SK-N-SH (cell line): Measurements from ENCODE around the gene GTF2I. TPM values are rescaled to one million over a fixed set of nuclear protein-coding genes. Genes with fewer than 3 reads are reported as not detected.

ENCODE experiments used
- CTCF ChIA-PET: fragments of 300-600, 350-600 bp; formaldehyde crosslinking; extraction: SDS; loops from one replicate; lab custom pipeline; 2021; lab: Yijun Ruan, JAX
- POLR2A ChIA-PET: fragments of 350-600 bp; sonication (Branson Sonifier 250); formaldehyde crosslinking; extraction: SDS; loops from one replicate; lab custom pipeline; 2020; ENCODE audit warnings: antibody characterized with exemption, inconsistent platforms; lab: Yijun Ruan, JAX
- DNase-seq: peaks from one replicate; pipeline ENCODE4 v3.0.0; 2012
- H2AFZ ChIP-seq: fragments of 200-600 bp; sonication (generic); 2 replicates; pipeline ENCODE4 v1.8.1; 2016; ENCODE audit warnings: antibody characterized with exemption, mild to moderate bottlenecking, low read depth
- H3F3A ChIP-seq: fragments of 200-600 bp; sonication (generic); replicated peaks from 2 replicates; pipeline ENCODE3; 2016; ENCODE audit warnings: antibody characterized with exemption, mild to moderate bottlenecking; ENCODE audit not compliant: insufficient read depth
- H3K27ac ChIP-seq, 2 experiments: fragments of 200-500 bp in 1 of 2; fragments of 200-600 bp in 1 of 2; sonication (Bioruptor generic) in 1 of 2; sonication (generic), shearing (Covaris generic) in 1 of 2; 2 replicates each; pipeline versions ENCODE4 v1.5.1 to v1.6.1; 2014 to 2016; ENCODE audit warnings: low read depth in 2 of 2, inconsistent platforms in 1 of 2, low read length in 1 of 2, mild to moderate bottlenecking in 1 of 2, mixed read lengths in 1 of 2
- H3K27me3 ChIP-seq: fragments of 200-600 bp; sonication (generic), shearing (Covaris generic); 2 replicates; pipeline ENCODE4 v1.6.1; 2016; ENCODE audit warnings: mixed run types; ENCODE audit not compliant: insufficient read depth
- H3K36me3 ChIP-seq, 2 experiments: fragments of 200-500 bp in 1 of 2; fragments of 200-600 bp in 1 of 2; sonication (Bioruptor generic) in 1 of 2; sonication (generic) in 1 of 2; replicated peaks in 1 of 2; 2 replicates each; pipeline versions ENCODE3 to v1.5.1; 2014 to 2016; ENCODE audit warnings: low read length in 1 of 2, mild to moderate bottlenecking in 1 of 2; ENCODE audit not compliant: insufficient read depth in 2 of 2, control insufficient read depth in 1 of 2
- H3K4me1 ChIP-seq, 2 experiments: fragments of 200-500 bp in 1 of 2; fragments of 200-600 bp in 1 of 2; sonication (Bioruptor generic) in 1 of 2; sonication (generic), shearing (Covaris generic) in 1 of 2; 2 replicates each; pipeline versions ENCODE4 v1.5.1 to v1.6.1; 2014 to 2016; ENCODE audit warnings: low read depth in 1 of 2, low read length in 1 of 2, mixed run types in 1 of 2; ENCODE audit not compliant: insufficient read depth in 2 of 2, control insufficient read depth in 1 of 2
- H3K4me2 ChIP-seq: fragments of 200-600 bp; sonication (generic), shearing (Covaris generic); 2 replicates; pipeline ENCODE4 v1.6.1; 2017; ENCODE audit warnings: mixed run types
- H3K4me3 ChIP-seq, 2 experiments: fragments of 200-500 bp in 1 of 2; fragments of 200-600 bp in 1 of 2; sonication (Bioruptor generic) in 1 of 2; sonication (generic), shearing (Covaris generic) in 1 of 2; 2 replicates each; pipeline versions ENCODE4 v1.5.1 to v1.8.1; 2014 to 2016; ENCODE audit warnings: low read depth in 2 of 2, inconsistent platforms in 1 of 2, low read length in 1 of 2, mild to moderate bottlenecking in 1 of 2, mixed read lengths in 1 of 2, moderate library complexity in 1 of 2
- H3K79me2 ChIP-seq: fragments of 200-600 bp; sonication (generic); 2 replicates; pipeline ENCODE4 v1.8.1; 2017; ENCODE audit warnings: mild to moderate bottlenecking; ENCODE audit not compliant: insufficient read depth
- H3K9ac ChIP-seq: fragments of 200-600 bp; sonication (generic); 2 replicates; pipeline ENCODE4 v1.6.1; 2017; ENCODE audit warnings: mixed run types
- H3K9me2 ChIP-seq: fragments of 200-600 bp; sonication (generic); 2 replicates; pipeline ENCODE4 v1.6.1; 2017; ENCODE audit warnings: mixed run types
- H3K9me3 ChIP-seq: fragments of 200-600 bp; sonication (generic); 2 replicates; pipeline ENCODE4 v1.6.1; 2017; ENCODE audit warnings: mixed run types, mild to moderate bottlenecking, moderate library complexity
- H4K20me1 ChIP-seq: fragments of 200-600 bp; sonication (generic); 2 replicates; pipeline ENCODE4 v1.6.1; 2017; ENCODE audit warnings: mild to moderate bottlenecking, mixed run types; ENCODE audit not compliant: insufficient read depth
- EZH2phosphoT487 ChIP-seq: fragments of 200-600 bp; sonication (generic); IDR thresholded peaks from 2 replicates; pipeline ENCODE4 v1.6.1; 2017; ENCODE audit warnings: low read depth, mixed run types, mild to moderate bottlenecking, antibody characterized with exemption, moderate library complexity, borderline replicate concordance
- GATA2 ChIP-seq: sonication (generic); formaldehyde crosslinking; IDR thresholded peaks from 2 replicates; pipeline ENCODE4 v1.5.0; 2020; ENCODE audit warnings: mild to moderate bottlenecking, missing genetic modification reagents
- MEF2A ChIP-seq: IDR thresholded peaks from 2 replicates; pipeline ENCODE4 v1.4.0; 2012; ENCODE audit warnings: low read depth, borderline replicate concordance
- RCOR1 ChIP-seq: fragments of 150-350 bp; IDR thresholded peaks from 2 replicates; pipeline ENCODE4 v1.6.1; 2017; ENCODE audit warnings: antibody characterized with exemption, low read length
- RFX5 ChIP-seq: IDR thresholded peaks from 2 replicates; pipeline ENCODE4 v1.6.1; 2012; ENCODE audit warnings: mild to moderate bottlenecking, improper control_type of control experiment, low read length
- RXRA ChIP-seq: IDR thresholded peaks from 2 replicates; pipeline ENCODE4 v1.4.0; 2012; ENCODE audit warnings: low read depth, mild to moderate bottlenecking, borderline replicate concordance
- TAF1 ChIP-seq: IDR thresholded peaks from 2 replicates; pipeline ENCODE4 v1.6.1; 2012; ENCODE audit warnings: low read depth, mild to moderate bottlenecking, low read length, moderate library complexity, borderline replicate concordance
- WGBS: methylation state at CpG from one replicate; pipeline ENCODE4 v1.1.6; 2017; ENCODE audit warnings: low lambda C conversion rate; 5-methylcytosine and 5-hydroxymethylcytosine counted together
- polyA plus RNA-seq, 3 experiments: library from polyadenylated mRNA; depleted of rRNA; stranded (reverse); fragments of >200 nt; gene quantifications; 2 replicates each; pipeline ENCODE4 v1.2.3, GENCODE V29; 2012
- TF ChIP-seq, protein P1 (sequence below): IDR thresholded peaks from 2 replicates; pipeline ENCODE4 v1.6.1; 2012; ENCODE audit warnings: mild to moderate bottlenecking, low read depth, low read length, moderate library complexity
- TF ChIP-seq, protein P2 (sequence below): IDR thresholded peaks from 2 replicates; pipeline ENCODE4; 2012

GTF2I gene
- polyA plus RNA-seq, 1 of the 3 experiments (the other 2 are of a cell fraction) = 90.5 TPM

DNA sequence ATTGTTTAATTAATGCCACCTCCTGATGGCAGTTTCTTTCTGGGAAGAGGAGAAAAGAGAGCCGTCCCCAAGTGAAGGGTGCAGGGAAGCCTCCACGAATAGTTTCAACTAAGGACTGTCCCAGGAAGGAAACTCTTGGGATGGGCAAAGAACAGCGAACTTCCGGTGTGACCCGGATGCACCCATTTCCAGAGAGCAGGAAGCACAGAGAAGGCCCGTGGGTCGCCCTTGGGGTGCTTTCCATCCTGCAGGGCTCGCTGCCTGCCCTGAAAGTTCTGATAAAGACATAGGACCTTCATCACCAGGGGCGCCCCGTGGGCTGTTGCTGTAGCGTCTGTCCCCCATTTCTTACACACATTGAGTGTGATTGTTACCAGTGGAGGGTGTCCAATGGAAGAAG lies 27.0 kb downstream of the GTF2I start:
- Histone ChIP-seq H3K9me3 (no peaks in the 10 kb centered on the region), H3K27me3 (no peaks in the 10 kb centered on the region), H3K27ac (no peak overlapping the region), H3K79me2 (peaks cover 99% of the 10 kb centered on the region), H3K4me2 (no peak overlapping the region), H3K9ac (no peak overlapping the region), H3F3A (peaks cover 13% of the 10 kb centered on the region), H4K20me1 (peaks cover 97% of the 10 kb centered on the region), H2AFZ (no peak overlapping the region), H3K36me3 (peaks cover 0 to 22% of the 10 kb centered on the region in 2 experiments), H3K4me1 (no peaks in the 10 kb centered on the region), H3K4me3 (no peak overlapping the region), H3K9me2 (no peaks in the 10 kb centered on the region)
- 91% methylated on average over 11 of the region's 11 CpGs for WGBS
- ChIA-PET POLR2A (no interaction called here), CTCF (no interaction called here)
- no peak for DNase-seq
- TF ChIP-seq MEF2A (no peak), RFX5 (no peak), RCOR1 (no peak), EZH2phosphoT487 (no peak)
- TF ChIP-seq, protein P1, sequence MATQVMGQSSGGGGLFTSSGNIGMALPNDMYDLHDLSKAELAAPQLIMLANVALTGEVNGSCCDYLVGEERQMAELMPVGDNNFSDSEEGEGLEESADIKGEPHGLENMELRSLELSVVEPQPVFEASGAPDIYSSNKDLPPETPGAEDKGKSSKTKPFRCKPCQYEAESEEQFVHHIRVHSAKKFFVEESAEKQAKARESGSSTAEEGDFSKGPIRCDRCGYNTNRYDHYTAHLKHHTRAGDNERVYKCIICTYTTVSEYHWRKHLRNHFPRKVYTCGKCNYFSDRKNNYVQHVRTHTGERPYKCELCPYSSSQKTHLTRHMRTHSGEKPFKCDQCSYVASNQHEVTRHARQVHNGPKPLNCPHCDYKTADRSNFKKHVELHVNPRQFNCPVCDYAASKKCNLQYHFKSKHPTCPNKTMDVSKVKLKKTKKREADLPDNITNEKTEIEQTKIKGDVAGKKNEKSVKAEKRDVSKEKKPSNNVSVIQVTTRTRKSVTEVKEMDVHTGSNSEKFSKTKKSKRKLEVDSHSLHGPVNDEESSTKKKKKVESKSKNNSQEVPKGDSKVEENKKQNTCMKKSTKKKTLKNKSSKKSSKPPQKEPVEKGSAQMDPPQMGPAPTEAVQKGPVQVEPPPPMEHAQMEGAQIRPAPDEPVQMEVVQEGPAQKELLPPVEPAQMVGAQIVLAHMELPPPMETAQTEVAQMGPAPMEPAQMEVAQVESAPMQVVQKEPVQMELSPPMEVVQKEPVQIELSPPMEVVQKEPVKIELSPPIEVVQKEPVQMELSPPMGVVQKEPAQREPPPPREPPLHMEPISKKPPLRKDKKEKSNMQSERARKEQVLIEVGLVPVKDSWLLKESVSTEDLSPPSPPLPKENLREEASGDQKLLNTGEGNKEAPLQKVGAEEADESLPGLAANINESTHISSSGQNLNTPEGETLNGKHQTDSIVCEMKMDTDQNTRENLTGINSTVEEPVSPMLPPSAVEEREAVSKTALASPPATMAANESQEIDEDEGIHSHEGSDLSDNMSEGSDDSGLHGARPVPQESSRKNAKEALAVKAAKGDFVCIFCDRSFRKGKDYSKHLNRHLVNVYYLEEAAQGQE = no peak
- TF ChIP-seq, protein P2, sequence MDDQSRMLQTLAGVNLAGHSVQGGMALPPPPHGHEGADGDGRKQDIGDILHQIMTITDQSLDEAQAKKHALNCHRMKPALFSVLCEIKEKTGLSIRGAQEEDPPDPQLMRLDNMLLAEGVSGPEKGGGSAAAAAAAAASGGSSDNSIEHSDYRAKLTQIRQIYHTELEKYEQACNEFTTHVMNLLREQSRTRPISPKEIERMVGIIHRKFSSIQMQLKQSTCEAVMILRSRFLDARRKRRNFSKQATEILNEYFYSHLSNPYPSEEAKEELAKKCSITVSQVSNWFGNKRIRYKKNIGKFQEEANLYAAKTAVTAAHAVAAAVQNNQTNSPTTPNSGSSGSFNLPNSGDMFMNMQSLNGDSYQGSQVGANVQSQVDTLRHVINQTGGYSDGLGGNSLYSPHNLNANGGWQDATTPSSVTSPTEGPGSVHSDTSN = no peak

DNA sequence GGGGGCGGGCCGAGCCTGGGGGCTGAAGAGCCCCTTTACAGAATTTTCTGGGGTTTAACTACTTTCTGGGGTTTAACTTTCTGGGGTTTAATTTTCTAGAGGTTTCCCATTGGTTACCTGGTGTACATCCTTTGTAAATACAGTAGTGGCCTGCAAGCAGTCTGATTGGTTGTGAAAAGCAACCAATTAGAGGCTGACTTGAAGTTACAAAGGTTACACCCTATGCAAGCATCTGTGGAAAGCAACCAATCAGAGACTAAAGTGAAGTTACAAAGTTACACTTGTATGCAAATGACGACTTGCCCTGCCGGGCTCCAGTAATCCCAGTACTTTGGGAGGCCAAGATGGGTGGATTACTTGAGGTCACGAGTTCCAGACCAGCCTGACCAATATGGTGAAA lies 27.4 kb downstream of the GTF2I start:
- CTCF ChIA-PET = no interaction called here
- Histone ChIP-seq H3K9me2 (no peaks in the 10 kb centered on the region), H3K9ac (no peak overlapping the region), H2AFZ (no peak overlapping the region), H3K9me3 (no peaks in the 10 kb centered on the region), H3F3A (peaks cover 16% of the 10 kb centered on the region), H3K36me3 (peaks cover under 1 to 24% of the 10 kb centered on the region in 2 experiments), H4K20me1 (peaks cover 98% of the 10 kb centered on the region), H3K79me2 (peaks cover 99% of the 10 kb centered on the region), H3K4me1 (no peaks in the 10 kb centered on the region), H3K4me2 (no peak overlapping the region), H3K27ac (no peak overlapping the region), H3K27me3 (no peaks in the 10 kb centered on the region), H3K4me3 (no peak overlapping the region)
- TF ChIP-seq GATA2 (CRISPR knock-in tag) (no peak), TAF1 (no peak), RXRA (no peak)
- TF ChIP-seq, protein P1 = no peak
- POLR2A ChIA-PET = no interaction called here
- WGBS = 94% methylated on average over 5 of the region's 5 CpGs
- DNase-seq = no peak
